ENCODE measurements around the gene ZCCHC8.

Gene ZCCHC8

GRCh38 chr12:122508163-122508562 lies 7.4 kb upstream of the ZCCHC8 start:
- no peak for TF ChIP-seq ISL1 (CRISPR knock-in tag; IDR thresholded peaks at IDR 0.05)
- no peak for ATAC-seq

GRCh38 chr12:122506393-122506938 lies 5.7 kb upstream of the ZCCHC8 start:
- ATAC-seq: no peak
- TF ChIP-seq OSR1 (CRISPR knock-in tag; IDR thresholded peaks at IDR 0.05): no peak
- TF ChIP-seq PPARA (CRISPR knock-in tag; IDR thresholded peaks at IDR 0.05; ENCODE audit: borderline replicate concordance): no peak
- TF ChIP-seq, protein P1, sequence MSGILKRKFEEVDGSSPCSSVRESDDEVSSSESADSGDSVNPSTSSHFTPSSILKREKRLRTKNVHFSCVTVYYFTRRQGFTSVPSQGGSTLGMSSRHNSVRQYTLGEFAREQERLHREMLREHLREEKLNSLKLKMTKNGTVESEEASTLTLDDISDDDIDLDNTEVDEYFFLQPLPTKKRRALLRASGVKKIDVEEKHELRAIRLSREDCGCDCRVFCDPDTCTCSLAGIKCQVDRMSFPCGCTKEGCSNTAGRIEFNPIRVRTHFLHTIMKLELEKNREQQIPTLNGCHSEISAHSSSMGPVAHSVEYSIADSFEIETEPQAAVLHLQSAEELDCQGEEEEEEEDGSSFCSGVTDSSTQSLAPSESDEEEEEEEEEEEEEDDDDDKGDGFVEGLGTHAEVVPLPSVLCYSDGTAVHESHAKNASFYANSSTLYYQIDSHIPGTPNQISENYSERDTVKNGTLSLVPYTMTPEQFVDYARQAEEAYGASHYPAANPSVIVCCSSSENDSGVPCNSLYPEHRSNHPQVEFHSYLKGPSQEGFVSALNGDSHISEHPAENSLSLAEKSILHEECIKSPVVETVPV (CRISPR knock-in tag; IDR thresholded peaks at IDR 0.05): no peak
- TF ChIP-seq GLIS3 (CRISPR knock-in tag; IDR thresholded peaks at IDR 0.05): no peak
- no peak for TF ChIP-seq ISL1 (CRISPR knock-in tag; IDR thresholded peaks at IDR 0.05)
- TF ChIP-seq RARB (CRISPR knock-in tag; IDR thresholded peaks at IDR 0.05): no peak
- no peak for TF ChIP-seq ZNF565 (CRISPR knock-in tag; conservative IDR thresholded peaks at IDR 0.05; ENCODE audit: low read depth)
- no peak for TF ChIP-seq TOX (CRISPR knock-in tag; IDR thresholded peaks at IDR 0.05; ENCODE audit: borderline replicate concordance)
- TF ChIP-seq, protein P2, sequence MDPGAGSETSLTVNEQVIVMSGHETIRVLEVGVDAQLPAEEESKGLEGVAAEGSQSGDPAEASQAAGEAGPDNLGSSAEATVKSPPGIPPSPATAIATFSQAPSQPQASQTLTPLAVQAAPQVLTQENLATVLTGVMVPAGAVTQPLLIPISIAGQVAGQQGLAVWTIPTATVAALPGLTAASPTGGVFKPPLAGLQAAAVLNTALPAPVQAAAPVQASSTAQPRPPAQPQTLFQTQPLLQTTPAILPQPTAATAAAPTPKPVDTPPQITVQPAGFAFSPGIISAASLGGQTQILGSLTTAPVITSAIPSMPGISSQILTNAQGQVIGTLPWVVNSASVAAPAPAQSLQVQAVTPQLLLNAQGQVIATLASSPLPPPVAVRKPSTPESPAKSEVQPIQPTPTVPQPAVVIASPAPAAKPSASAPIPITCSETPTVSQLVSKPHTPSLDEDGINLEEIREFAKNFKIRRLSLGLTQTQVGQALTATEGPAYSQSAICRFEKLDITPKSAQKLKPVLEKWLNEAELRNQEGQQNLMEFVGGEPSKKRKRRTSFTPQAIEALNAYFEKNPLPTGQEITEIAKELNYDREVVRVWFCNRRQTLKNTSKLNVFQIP (CRISPR knock-in tag; IDR thresholded peaks at IDR 0.05; ENCODE audit: borderline replicate concordance, low read depth): no peak
- TF ChIP-seq, protein P3, sequence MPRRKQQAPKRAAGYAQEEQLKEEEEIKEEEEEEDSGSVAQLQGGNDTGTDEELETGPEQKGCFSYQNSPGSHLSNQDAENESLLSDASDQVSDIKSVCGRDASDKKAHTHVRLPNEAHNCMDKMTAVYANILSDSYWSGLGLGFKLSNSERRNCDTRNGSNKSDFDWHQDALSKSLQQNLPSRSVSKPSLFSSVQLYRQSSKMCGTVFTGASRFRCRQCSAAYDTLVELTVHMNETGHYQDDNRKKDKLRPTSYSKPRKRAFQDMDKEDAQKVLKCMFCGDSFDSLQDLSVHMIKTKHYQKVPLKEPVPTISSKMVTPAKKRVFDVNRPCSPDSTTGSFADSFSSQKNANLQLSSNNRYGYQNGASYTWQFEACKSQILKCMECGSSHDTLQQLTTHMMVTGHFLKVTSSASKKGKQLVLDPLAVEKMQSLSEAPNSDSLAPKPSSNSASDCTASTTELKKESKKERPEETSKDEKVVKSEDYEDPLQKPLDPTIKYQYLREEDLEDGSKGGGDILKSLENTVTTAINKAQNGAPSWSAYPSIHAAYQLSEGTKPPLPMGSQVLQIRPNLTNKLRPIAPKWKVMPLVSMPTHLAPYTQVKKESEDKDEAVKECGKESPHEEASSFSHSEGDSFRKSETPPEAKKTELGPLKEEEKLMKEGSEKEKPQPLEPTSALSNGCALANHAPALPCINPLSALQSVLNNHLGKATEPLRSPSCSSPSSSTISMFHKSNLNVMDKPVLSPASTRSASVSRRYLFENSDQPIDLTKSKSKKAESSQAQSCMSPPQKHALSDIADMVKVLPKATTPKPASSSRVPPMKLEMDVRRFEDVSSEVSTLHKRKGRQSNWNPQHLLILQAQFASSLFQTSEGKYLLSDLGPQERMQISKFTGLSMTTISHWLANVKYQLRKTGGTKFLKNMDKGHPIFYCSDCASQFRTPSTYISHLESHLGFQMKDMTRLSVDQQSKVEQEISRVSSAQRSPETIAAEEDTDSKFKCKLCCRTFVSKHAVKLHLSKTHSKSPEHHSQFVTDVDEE (CRISPR knock-in tag; IDR thresholded peaks at IDR 0.05): no peak
- no peak for TF ChIP-seq ESRRG (CRISPR knock-in tag; IDR thresholded peaks at IDR 0.05)
- no peak for TF ChIP-seq ARNTL (CRISPR knock-in tag; IDR thresholded peaks at IDR 0.05; ENCODE audit: borderline replicate concordance, low read depth)
- TF ChIP-seq CREB5 (CRISPR knock-in tag; IDR thresholded peaks at IDR 0.05; ENCODE audit: low read depth): no peak
- TF ChIP-seq BACH2 (CRISPR knock-in tag; IDR thresholded peaks at IDR 0.05; ENCODE audit: borderline replicate concordance): no peak

- ATAC-seq: no peak
- TF ChIP-seq SNAI2 (CRISPR knock-in tag; IDR thresholded peaks at IDR 0.05) (no peak), TCF4 (CRISPR knock-in tag; IDR thresholded peaks at IDR 0.05; ENCODE audit: borderline replicate concordance) (no peak), PPARA (CRISPR knock-in tag; IDR thresholded peaks at IDR 0.05; ENCODE audit: borderline replicate concordance) (no peak), ZNF8 (CRISPR knock-in tag; IDR thresholded peaks at IDR 0.05) (no peak), ZC3H10 (CRISPR knock-in tag; IDR thresholded peaks at IDR 0.05) (no peak), TOX (CRISPR knock-in tag; IDR thresholded peaks at IDR 0.05; ENCODE audit: borderline replicate concordance) (no peak), ESRRG (CRISPR knock-in tag; IDR thresholded peaks at IDR 0.05) (no peak), BACH2 (CRISPR knock-in tag; IDR thresholded peaks at IDR 0.05; ENCODE audit: borderline replicate concordance) (no peak)
- TF ChIP-seq, protein P3 (CRISPR knock-in tag; IDR thresholded peaks at IDR 0.05): no peak
Measured at GRCh38 chr12:122505419-122506051, 4.8 kb upstream of the ZCCHC8 start.
